ENCODE results near the gene IMPDH2. TPM values are rescaled to one million over a fixed set of nuclear protein-coding genes. Genes with fewer than 3 reads are reported as not detected.

IMPDH2 gene
- total RNA-seq, 2 experiments from 2014 or later: 295 to 360 TPM

GRCh38 chr3:49021213-49021812, 7.9 kb downstream of the IMPDH2 start:
- H3K4me2 ChIP-seq (ENCODE audit: low read length): peak overlapping the region; percentile 90
- no peaks in the 10 kb centered on the region for H3K9me3 ChIP-seq (ENCODE audit: low read length)
- TF ChIP-seq CTCF (conservative IDR thresholded peaks at IDR 0.05; ENCODE audit: low read length): no peak
- TF ChIP-seq EZH2phosphoT487 (IDR thresholded peaks at IDR 0.05; ENCODE audit: borderline replicate concordance, low read depth, low read length): no peak
- no TSS peak for BruUV-seq (replicated peaks)
- H4K20me1 ChIP-seq (ENCODE audit: insufficient read depth, low read length): 0 out of 2 replicates have a peak, but pooled peaks cover 4% of the 10 kb centered on the region
- H3K4me3 ChIP-seq (ENCODE audit: low read depth, low read length, poor library complexity, severe bottlenecking): peak overlapping the region; percentile 80
- peaks cover 41% of the 10 kb centered on the region; the same call in 1 of the 2 replicates for H3K79me2 ChIP-seq (ENCODE audit: insufficient read depth, low read depth, low read length)
- CTCF ChIA-PET (ENCODE audit: unreplicated experiment): interaction anchor here (0.6 kb wide), 1 partner anchor 733 kb away, joined by 3 read pairs; no protein-coding TSS in a partner anchor
- peak; percentile 99 for DNase-seq (ENCODE audit: low spot score)
- H3K4me1 ChIP-seq (ENCODE audit: insufficient read depth, low read length, poor library complexity, severe bottlenecking): peaks cover 57% of the 10 kb centered on the region
- peak overlapping the region; percentile 93 for H3K27ac ChIP-seq (ENCODE audit: low read depth, low read length, poor library complexity, severe bottlenecking)
- no peak overlapping the region for H2AFZ ChIP-seq (ENCODE audit: low read length)
- POLR2A ChIA-PET: interaction anchor here (0.9 to 4.4 kb wide), 5 partner anchors 11 to 71 kb away, joined by 3 to 42 read pairs (median 4); partner anchors contain the start of genes P4HTM, QRICH1 and WDR6
- no peaks in the 10 kb centered on the region for H3K9me2 ChIP-seq (ENCODE audit: insufficient read depth, low read length)
- H3K36me3 ChIP-seq (ENCODE audit: insufficient read depth, low read length): peaks cover 47% of the 10 kb centered on the region
- intact Hi-C loops (cut with micrococcal nuclease; ENCODE audit: unreplicated experiment): loop anchor here (1.0 to 5.0 kb wide), 4 partner anchors 33 to 781 kb away; partner anchors contain the start of genes APEH, INKA1 and QRICH1

GRCh38 chr3:49020330-49021212, 8.6 kb downstream of the IMPDH2 start:
- Histone ChIP-seq H3K4me3 (ENCODE audit: low read depth, low read length, poor library complexity, severe bottlenecking) (peak overlapping the region; percentile 80), H4K20me1 (ENCODE audit: insufficient read depth, low read length) (0 out of 2 replicates have a peak, but pooled peaks cover 4% of the 10 kb centered on the region), H3K79me2 (ENCODE audit: insufficient read depth, low read depth, low read length) (peaks cover 41% of the 10 kb centered on the region; the same call in 1 of the 2 replicates), H3K27ac (ENCODE audit: low read depth, low read length, poor library complexity, severe bottlenecking) (peak overlapping the region; percentile 93), H3K9me2 (ENCODE audit: insufficient read depth, low read length) (no peaks in the 10 kb centered on the region), H2AFZ (ENCODE audit: low read length) (no peak overlapping the region), H3K36me3 (ENCODE audit: insufficient read depth, low read length) (peaks cover 47% of the 10 kb centered on the region), H3K4me1 (ENCODE audit: insufficient read depth, low read length, poor library complexity, severe bottlenecking) (peaks cover 50% of the 10 kb centered on the region), H3K4me2 (ENCODE audit: low read length) (peak overlapping the region; percentile 90), H3K9me3 (ENCODE audit: low read length) (no peaks in the 10 kb centered on the region)
- intact Hi-C loops (cut with micrococcal nuclease; ENCODE audit: unreplicated experiment): loop anchor here (1.0 to 5.0 kb wide), 4 partner anchors 32 to 782 kb away; partner anchors contain the start of genes APEH, INKA1 and QRICH1
- TSS peak; percentile 70 for BruUV-seq (replicated peaks)
- ChIA-PET CTCF (ENCODE audit: unreplicated experiment) (no interaction called here), POLR2A (interaction anchor here (0.6 to 4.4 kb wide), 9 partner anchors 9 to 319 kb away, joined by 3 to 42 read pairs (median 4); partner anchors contain the start of genes IMPDH2, USP4 and WDR6)
- peak; percentile 71 for DNase-seq (ENCODE audit: low spot score)
- TF ChIP-seq CTCF (conservative IDR thresholded peaks at IDR 0.05; ENCODE audit: low read length) (peak; percentile 39; the same call in 1 of the 2 replicates), EZH2phosphoT487 (IDR thresholded peaks at IDR 0.05; ENCODE audit: borderline replicate concordance, low read depth, low read length) (no peak)
